ENCODE data around the gene RPRD1B. TPM values are rescaled to one million over a fixed set of nuclear protein-coding genes. Genes with fewer than 3 reads are reported as not detected.

The RPRD1B gene, protein sequence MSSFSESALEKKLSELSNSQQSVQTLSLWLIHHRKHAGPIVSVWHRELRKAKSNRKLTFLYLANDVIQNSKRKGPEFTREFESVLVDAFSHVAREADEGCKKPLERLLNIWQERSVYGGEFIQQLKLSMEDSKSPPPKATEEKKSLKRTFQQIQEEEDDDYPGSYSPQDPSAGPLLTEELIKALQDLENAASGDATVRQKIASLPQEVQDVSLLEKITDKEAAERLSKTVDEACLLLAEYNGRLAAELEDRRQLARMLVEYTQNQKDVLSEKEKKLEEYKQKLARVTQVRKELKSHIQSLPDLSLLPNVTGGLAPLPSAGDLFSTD
- 28.1 TPM for polyA plus RNA-seq (2013, experiment 1 of 2)
- polyA plus RNA-seq (2013, experiment 2 of 2) = 31.6 TPM

DNA sequence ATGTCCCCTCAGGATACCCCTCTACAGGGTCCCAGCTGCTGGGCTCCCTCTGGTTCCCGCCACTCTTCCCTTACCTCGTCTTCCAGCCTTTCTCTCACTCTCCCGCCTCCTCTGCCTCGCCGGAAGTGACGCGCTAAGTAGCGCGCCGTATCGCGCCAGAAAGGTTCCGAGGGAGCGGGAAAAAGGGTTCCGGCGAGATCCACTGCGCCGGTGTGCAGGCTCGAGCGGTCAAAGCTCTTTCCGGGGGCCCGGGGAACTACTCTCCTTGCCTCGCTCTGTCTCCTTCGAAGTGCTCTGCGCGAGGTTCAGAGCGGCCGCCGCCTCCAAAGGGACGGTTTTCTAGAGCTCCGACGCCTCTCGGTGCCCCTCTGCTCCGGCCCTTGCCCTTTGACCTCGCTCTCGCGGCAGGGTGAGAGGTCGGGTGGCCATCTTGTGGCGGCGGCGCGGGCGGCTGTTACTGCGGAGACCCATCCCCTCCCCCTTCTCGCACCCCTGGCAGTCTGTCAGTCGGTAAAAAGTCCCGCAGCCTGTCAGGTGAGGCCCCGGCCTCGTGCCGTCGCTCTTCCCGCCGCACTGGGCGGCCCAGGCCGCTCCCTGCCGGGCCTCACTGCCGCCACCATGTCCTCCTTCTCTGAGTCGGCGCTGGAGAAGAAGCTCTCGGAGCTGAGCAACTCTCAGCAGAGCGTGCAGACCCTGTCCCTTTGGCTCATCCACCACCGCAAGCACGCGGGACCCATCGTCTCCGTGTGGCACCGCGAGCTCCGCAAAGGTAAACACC lies at the start of gene RPRD1B, which contains the start of gene TTI1:
Gene RPRD1B, plus strand, starts transcription at position 417 of the 778 bp plus-strand sequence. Its CDS starts 202 bp downstream, at position 619.
Gene TTI1, minus strand, starts transcription at position 127 of the 778 bp plus-strand sequence. CDS start 19,640 bp downstream, outside the sequence.
- Histone ChIP-seq H3K4me2 (ENCODE audit: insufficient read depth, low read length, poor library complexity, severe bottlenecking) (peak within 1 kb of the TSS; percentile 89), H4K91ac (ENCODE audit: low read depth, low read length, poor library complexity) (no peak within 1 kb of the TSS), H3K14ac (ENCODE audit: low read length) (no peak within 1 kb of the TSS), H3K9ac (ENCODE audit: low read depth, low read length, poor library complexity) (peak within 1 kb of the TSS; percentile 93), H3K9me3 (replicated peaks in 1 of 2; ENCODE audit: control insufficient read depth in 2 of 2, insufficient read depth in 1 of 2, low read depth in 1 of 2, low read length in 2 of 2) (peaks cover 0 to 14% of the 10 kb centered on the region in 2 donors), H3K23ac (ENCODE audit: low read depth, low read length, poor library complexity) (peak within 1 kb of the TSS; percentile 76), H3K27ac (replicated peaks; ENCODE audit: low read length) (peak within 1 kb of the TSS; percentile 85), H3K4me1 (ENCODE audit: control insufficient read depth in 2 of 2, insufficient read depth in 1 of 2, low read depth in 1 of 2, low read length in 2 of 2) (peaks cover 9 to 13% of the 10 kb centered on the region in 2 donors), H3K36me3 (replicated peaks in 1 of 2; ENCODE audit: control insufficient read depth in 2 of 2, insufficient read depth in 2 of 2, low read length in 2 of 2) (peaks cover 9 to 57% of the 10 kb centered on the region in 2 donors), H2AFZ (ENCODE audit: low read length) (peak within 1 kb of the TSS; percentile 96), H2BK12ac (ENCODE audit: low read length) (no peak within 1 kb of the TSS), H3K4ac (ENCODE audit: low read length) (no peak within 1 kb of the TSS), H2BK5ac (ENCODE audit: low read length) (peak within 1 kb of the TSS; percentile 40), H2AK5ac (ENCODE audit: low read depth, low read length) (peak within 1 kb of the TSS; percentile 21), H2BK120ac (ENCODE audit: low read depth, low read length) (no peak within 1 kb of the TSS), H4K8ac (ENCODE audit: low read depth, low read length) (peak within 1 kb of the TSS; percentile 95), H3K27me3 (ENCODE audit: control insufficient read depth in 3 of 3, insufficient read depth in 3 of 3, low read depth in 1 of 3, low read length in 3 of 3) (no peaks in the 10 kb centered on the region), H3K4me3 (ENCODE audit: low read length in 2 of 2) (peak within 1 kb of the TSS; percentile 78 to 90), H3K79me1 (ENCODE audit: low read depth, low read length) (peaks cover 19% of the 10 kb centered on the region), H3K18ac (ENCODE audit: low read length) (peak within 1 kb of the TSS; percentile 99), H2BK15ac (ENCODE audit: low read length) (no peak within 1 kb of the TSS)
- no CpG with 5 or more reads among the region's 69 CpGs for WGBS, 2 donors (ENCODE audit: extremely low coverage in 2 of 2, insufficient read length in 2 of 2, insufficient replicate concordance in 1 of 2)
- DNase-seq (ENCODE audit: low spot score) = peak; percentile 89

DNA sequence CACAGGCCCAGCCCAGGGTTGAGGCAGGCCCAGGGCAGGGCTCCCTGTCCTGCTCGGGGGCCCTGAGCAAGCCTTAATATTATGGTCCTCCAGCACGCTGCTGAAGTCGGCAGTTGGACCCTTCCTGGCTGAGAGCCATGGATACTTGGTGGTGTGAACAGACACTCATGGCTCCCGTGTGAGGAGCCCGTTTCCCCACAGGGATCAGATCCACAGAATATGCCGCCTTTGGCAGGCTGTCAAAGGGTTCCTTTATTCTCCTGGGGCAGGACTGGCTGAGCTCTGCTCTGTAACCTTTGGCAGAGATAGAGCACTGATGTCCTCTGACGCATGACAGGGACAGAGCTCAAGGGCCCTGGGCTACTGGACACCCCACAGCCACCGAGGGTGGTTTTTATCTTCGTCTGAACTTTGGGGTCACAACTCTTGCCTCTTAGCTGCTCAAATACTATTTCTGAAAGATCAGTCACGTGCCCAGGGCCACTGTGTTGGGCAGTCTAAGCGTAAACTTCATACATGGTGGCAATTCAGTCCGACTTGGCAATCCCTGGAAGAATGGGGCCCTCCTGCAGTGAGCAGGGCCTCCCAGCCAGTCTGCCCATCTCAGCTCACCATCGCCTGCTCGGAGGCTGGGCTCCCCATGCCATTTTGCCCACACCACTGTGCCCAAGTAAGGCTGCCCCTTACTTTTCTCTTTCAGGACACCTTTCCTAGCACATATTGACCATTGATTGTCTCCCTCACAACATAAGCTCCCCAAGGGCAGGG lies 49.3 kb upstream of the RPRD1B start:
- no CpG with 5 or more reads among the region's 14 CpGs for WGBS, 2 donors (ENCODE audit: extremely low coverage in 2 of 2, insufficient read length in 2 of 2, insufficient replicate concordance in 1 of 2)
- no peak overlapping the region for H3K4ac ChIP-seq (ENCODE audit: low read length)
- no peaks in the 10 kb centered on the region for H3K27me3 ChIP-seq (ENCODE audit: control insufficient read depth in 3 of 3, insufficient read depth in 3 of 3, low read depth in 1 of 3, low read length in 3 of 3)

DNA sequence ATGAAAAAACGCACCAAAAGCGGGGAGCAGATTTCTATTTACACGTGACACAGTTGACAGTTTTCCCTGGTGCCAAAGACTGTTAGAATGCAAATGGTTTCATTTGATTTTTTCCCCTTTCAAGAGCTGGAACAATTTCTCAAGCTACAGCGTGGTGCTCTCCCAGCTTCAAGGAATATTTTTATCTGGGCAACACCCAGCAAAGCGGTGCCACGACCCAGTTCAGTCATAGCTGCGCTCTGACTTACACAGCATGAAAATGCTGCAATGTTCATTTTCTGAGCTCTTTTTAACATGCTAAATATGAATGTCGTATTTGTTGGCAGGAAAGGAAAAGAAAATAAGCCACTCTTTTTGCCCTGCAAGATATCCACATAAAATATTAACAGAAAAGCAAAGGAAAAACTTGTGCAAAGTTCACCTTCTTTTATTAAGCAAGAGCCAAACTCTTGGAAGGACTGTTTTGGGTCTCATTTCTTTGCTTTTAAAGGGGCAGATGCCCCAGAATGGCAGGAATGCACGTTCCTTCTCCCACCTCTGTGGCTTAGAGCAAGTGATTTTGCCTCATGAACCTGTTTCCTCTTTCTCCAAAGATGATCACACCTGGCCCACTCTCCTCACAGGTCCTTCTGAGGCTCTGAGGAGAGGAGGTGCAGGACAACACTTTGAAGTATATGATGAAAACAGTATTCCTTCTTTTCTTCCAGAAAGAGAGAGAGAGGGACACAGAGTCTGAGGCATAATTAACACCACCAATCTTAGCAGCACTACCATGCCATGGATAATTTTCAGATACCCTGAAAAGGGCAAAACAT lies 47.3 kb upstream of the RPRD1B start:
- Histone ChIP-seq H4K91ac (ENCODE audit: low read depth, low read length, poor library complexity) (no peak overlapping the region), H4K8ac (ENCODE audit: low read depth, low read length) (no peak overlapping the region), H3K36me3 (replicated peaks in 1 of 2; ENCODE audit: control insufficient read depth in 2 of 2, insufficient read depth in 2 of 2, low read length in 2 of 2) (peaks cover 16 to 94% of the 10 kb centered on the region in 2 donors), H3K9ac (ENCODE audit: low read depth, low read length, poor library complexity) (no peak overlapping the region), H3K4me2 (ENCODE audit: insufficient read depth, low read length, poor library complexity, severe bottlenecking) (no peak overlapping the region), H2BK15ac (ENCODE audit: low read length) (no peak overlapping the region), H2BK12ac (ENCODE audit: low read length) (no peak overlapping the region), H2AK5ac (ENCODE audit: low read depth, low read length) (no peak overlapping the region), H3K4ac (ENCODE audit: low read length) (no peak overlapping the region), H3K9me3 (replicated peaks in 1 of 2; ENCODE audit: control insufficient read depth in 2 of 2, insufficient read depth in 1 of 2, low read depth in 1 of 2, low read length in 2 of 2) (no peaks in the 10 kb centered on the region), H3K79me1 (ENCODE audit: low read depth, low read length) (no peaks in the 10 kb centered on the region), H2AFZ (ENCODE audit: low read length) (no peak overlapping the region), H2BK120ac (ENCODE audit: low read depth, low read length) (no peak overlapping the region), H3K4me1 (ENCODE audit: control insufficient read depth in 2 of 2, insufficient read depth in 1 of 2, low read depth in 1 of 2, low read length in 2 of 2) (peaks cover 9 to 11% of the 10 kb centered on the region in 2 donors), H3K4me3 (ENCODE audit: low read length in 2 of 2) (no peak overlapping the region), H3K18ac (ENCODE audit: low read length) (no peak overlapping the region), H3K27me3 (ENCODE audit: control insufficient read depth in 3 of 3, insufficient read depth in 3 of 3, low read depth in 1 of 3, low read length in 3 of 3) (no peaks in the 10 kb centered on the region), H3K27ac (replicated peaks; ENCODE audit: low read length) (no peak overlapping the region), H3K23ac (ENCODE audit: low read depth, low read length, poor library complexity) (no peak overlapping the region), H3K14ac (ENCODE audit: low read length) (no peak overlapping the region), H2BK5ac (ENCODE audit: low read length) (no peak overlapping the region)
- no peak for DNase-seq (ENCODE audit: low spot score)
- no CpG with 5 or more reads among the region's 9 CpGs for WGBS, 2 donors (ENCODE audit: extremely low coverage in 2 of 2, insufficient read length in 2 of 2, insufficient replicate concordance in 1 of 2)

More for the DNA sequence above, 49.3 kb upstream of the RPRD1B start:
- H3K9ac ChIP-seq (ENCODE audit: low read depth, low read length, poor library complexity) = no peak overlapping the region
- no peak overlapping the region for H3K27ac ChIP-seq (replicated peaks; ENCODE audit: low read length)
- H4K8ac ChIP-seq (ENCODE audit: low read depth, low read length) = no peak overlapping the region
- peaks cover 9 to 12% of the 10 kb centered on the region in 2 donors for H3K4me1 ChIP-seq (ENCODE audit: control insufficient read depth in 2 of 2, insufficient read depth in 1 of 2, low read depth in 1 of 2, low read length in 2 of 2)
- H3K14ac ChIP-seq (ENCODE audit: low read length) = no peak overlapping the region
- no peak overlapping the region for H3K23ac ChIP-seq (ENCODE audit: low read depth, low read length, poor library complexity)
- H2BK15ac ChIP-seq (ENCODE audit: low read length) = no peak overlapping the region
- peaks cover 9 to 75% of the 10 kb centered on the region in 2 donors for H3K36me3 ChIP-seq (replicated peaks in 1 of 2; ENCODE audit: control insufficient read depth in 2 of 2, insufficient read depth in 2 of 2, low read length in 2 of 2)
- H2BK12ac ChIP-seq (ENCODE audit: low read length) = no peak overlapping the region
- H2BK5ac ChIP-seq (ENCODE audit: low read length) = no peak overlapping the region
- H4K91ac ChIP-seq (ENCODE audit: low read depth, low read length, poor library complexity) = no peak overlapping the region
- no peak for DNase-seq (ENCODE audit: low spot score)
- H3K18ac ChIP-seq (ENCODE audit: low read length) = no peak overlapping the region
- H3K9me3 ChIP-seq (replicated peaks in 1 of 2; ENCODE audit: control insufficient read depth in 2 of 2, insufficient read depth in 1 of 2, low read depth in 1 of 2, low read length in 2 of 2) = no peaks in the 10 kb centered on the region
- H2AFZ ChIP-seq (ENCODE audit: low read length) = no peak overlapping the region
- H3K79me1 ChIP-seq (ENCODE audit: low read depth, low read length) = no peaks in the 10 kb centered on the region
- H3K4me3 ChIP-seq (ENCODE audit: low read length in 2 of 2) = no peak overlapping the region
- H2AK5ac ChIP-seq (ENCODE audit: low read depth, low read length) = no peak overlapping the region
- no peak overlapping the region for H3K4me2 ChIP-seq (ENCODE audit: insufficient read depth, low read length, poor library complexity, severe bottlenecking)
- no peak overlapping the region for H2BK120ac ChIP-seq (ENCODE audit: low read depth, low read length)

Measured in neuronal stem cell (in vitro differentiated cells).